ENCODE data around the gene NDOR1. TPM values are rescaled to one million over a fixed set of nuclear protein-coding genes. Genes with fewer than 3 reads are reported as not detected.

NDOR1 gene
- total and polyA plus RNA-seq, 2 donors (not counting 3 experiments of a cell fraction or from before 2014, with no cell fraction given), result 13.5 to 26.7 TPM

GRCh38 chr9:137166380-137167229, 38.9 kb upstream of the NDOR1 start:
- Histone ChIP-seq H3K4me3 (replicated peaks in 1 of 3; ENCODE audit: insufficient read depth in 1 of 3, low read depth in 1 of 3, low read length in 3 of 3) (no peak overlapping the region), H3K9me1 (replicated peaks; ENCODE audit: control insufficient read depth, extremely low read depth, insufficient read depth, low read length) (no peaks in the 10 kb centered on the region), H3K9me3 (replicated peaks; ENCODE audit: control insufficient read depth, insufficient read depth, low read length) (no peaks in the 10 kb centered on the region), H3K36me3 (ENCODE audit: control insufficient read depth in 2 of 2, extremely low read depth in 1 of 2, insufficient read depth in 2 of 2, low read length in 2 of 2) (no peaks in the 10 kb centered on the region), H4K20me1 (replicated peaks; ENCODE audit: control insufficient read depth, extremely low read depth, insufficient read depth, low read length) (no peaks in the 10 kb centered on the region), H3K79me2 (ENCODE audit: control insufficient read depth, insufficient read depth, low read length) (no peaks in the 10 kb centered on the region), H3K9ac (replicated peaks; ENCODE audit: extremely low read depth, insufficient read depth, low read length) (no peak overlapping the region), H3K4me2 (ENCODE audit: insufficient read depth, low read length) (no peak overlapping the region), H3K27me3 (ENCODE audit: control insufficient read depth in 2 of 2, insufficient read depth in 2 of 2, low read length in 2 of 2) (peaks cover 34 to 39% of the 10 kb centered on the region in 2 experiments), H2AFZ (ENCODE audit: low read depth, low read length) (no peak overlapping the region), H3K4me1 (ENCODE audit: control insufficient read depth, extremely low read depth, insufficient read depth, low read length) (peaks cover 3% of the 10 kb centered on the region), H3K27ac (ENCODE audit: insufficient read depth, low read depth, low read length) (no peak overlapping the region)
- BruUV-seq (replicated peaks), result no TSS peak
- intact Hi-C loops (cut with micrococcal nuclease), result no loop called here
- ChIA-PET POLR2A (no interaction called here), CTCF (interaction anchor here (1.2 to 1.8 kb wide), 2 partner anchors 9 to 10 kb away, joined by 5 to 7 read pairs; no protein-coding TSS in a partner anchor)
- DNase-seq (ENCODE audit: low read depth, low spot score) (no peak), FAIRE-seq (no peak)
- TF ChIP-seq POLR2A (IDR thresholded peaks at IDR 0.05; ENCODE audit: low read depth, low read length) (no peak), POLR2AphosphoS5 (IDR thresholded peaks at IDR 0.05; ENCODE audit: insufficient read depth, low read depth, low read length) (no peak), MAX (IDR thresholded peaks at IDR 0.05; ENCODE audit: insufficient read depth, insufficient read length) (no peak), FOS (IDR thresholded peaks at IDR 0.05; ENCODE audit: borderline replicate concordance, insufficient read depth, low read length) (no peak), MYC (IDR thresholded peaks at IDR 0.05; ENCODE audit: low read depth, low read length) (no peak), GATA2 (IDR thresholded peaks at IDR 0.05; ENCODE audit: insufficient read depth, insufficient read length, low read depth, low read length) (no peak), CTCF (IDR thresholded peaks at IDR 0.05; ENCODE audit: extremely low read depth in 1 of 2, insufficient read depth in 1 of 2, low read depth in 1 of 2, low read length in 2 of 2) (no peak)
- dilution Hi-C loops (cut with MboI; ENCODE audit: extremely low pct_ligation_motif_present, low sequenced_read_pairs), result no loop called here

Measured in endothelial cell of umbilical vein (primary cell).